Ishikawa (cell line): ENCODE results near the gene TRIM74.
"Not testable (repeated sequence)": the region's sequence is repeated elsewhere in the genome, so short reads cannot be mapped to it uniquely, and the experiment has no call there.

Experiments
- CEBPB ChIP-seq: IDR thresholded peaks from 2 replicates; pipeline ENCODE4 v1.6.1; 2012
- CREB1 ChIP-seq: IDR thresholded peaks from 2 replicates; pipeline ENCODE4 v1.6.1; 2012; ENCODE audit warnings: low read depth
- EGR1 ChIP-seq: IDR thresholded peaks from 2 replicates; pipeline ENCODE4 v1.6.1; 2012
- EP300 ChIP-seq: IDR thresholded peaks from 2 replicates; pipeline ENCODE4 v1.6.1; 2012; ENCODE audit warnings: borderline replicate concordance
- FOXM1 ChIP-seq: IDR thresholded peaks from 2 replicates; pipeline ENCODE4 v1.6.1; 2012; ENCODE audit warnings: low read depth, borderline replicate concordance
- MAX ChIP-seq: IDR thresholded peaks from 2 replicates; pipeline ENCODE4 v1.6.1; 2012
- NFIC ChIP-seq: IDR thresholded peaks from 2 replicates; pipeline ENCODE4 v1.6.1; 2012
- RAD21 ChIP-seq: IDR thresholded peaks from 2 replicates; pipeline ENCODE4 v1.6.1; 2012; ENCODE audit warnings: low read depth
- REST ChIP-seq: IDR thresholded peaks from 2 replicates; pipeline ENCODE4 v1.6.1; 2012; ENCODE audit warnings: low read depth, mild to moderate bottlenecking
- TAF1 ChIP-seq: IDR thresholded peaks from 2 replicates; pipeline ENCODE4 v1.6.1; 2012; ENCODE audit warnings: low read depth, mild to moderate bottlenecking
- TCF12 ChIP-seq: IDR thresholded peaks from 2 replicates; pipeline ENCODE4 v1.6.1; 2012; ENCODE audit warnings: low read depth
- TEAD4 ChIP-seq: IDR thresholded peaks from 2 replicates; pipeline ENCODE4 v1.6.1; 2012
- USF1 ChIP-seq: IDR thresholded peaks from 2 replicates; pipeline ENCODE4 v1.6.1; 2012
- YY1 ChIP-seq: IDR thresholded peaks from 2 replicates; pipeline ENCODE4 v1.6.1; 2012; ENCODE audit warnings: low read depth
- ZBTB7A ChIP-seq: IDR thresholded peaks from 2 replicates; pipeline ENCODE4 v1.6.1; 2012; ENCODE audit warnings: low read depth

The TRIM74 gene

GRCh38 chr7:72968980-72969516 lies at the start of gene TRIM74:
TRIM74 (minus strand) TSS chr7:72969466; CDS start chr7:72966157, 3,309 bp downstream.
- TF ChIP-seq ZBTB7A, CEBPB, NFIC: not testable (repeated sequence)

GRCh38 chr7:73005693-73006447 lies 36.6 kb upstream of the TRIM74 start:
- TF ChIP-seq MAX (peak; percentile 45; the same call in 1 of the 2 replicates), CREB1 (peak; percentile 31; the same call in 1 of the 2 replicates), TAF1 (peak; percentile 82; the same call in 1 of the 2 replicates)

- TF ChIP-seq FOXM1 (no peak), TAF1 (no peak), RAD21 (no peak), CEBPB (no peak)
These were observed 43.6 kb downstream of the TRIM74 start for GRCh38 chr7:72925546-72926120.

- TF ChIP-seq FOXM1, result peak; percentile 66
- TF ChIP-seq REST, result no peak
- TF ChIP-seq MAX, result peak; percentile 78
- TF ChIP-seq TAF1, result peak; percentile 85
- TF ChIP-seq TEAD4, result peak; percentile 37; the same call in 1 of the 2 replicates
- TF ChIP-seq EP300, result 0 out of 2 replicates have a peak, but pooled peaks have one; percentile 19
- peak; percentile 63 for TF ChIP-seq TCF12
- TF ChIP-seq RAD21, result no peak
- TF ChIP-seq EGR1, result peak; percentile 7; the same call in 1 of the 2 replicates
- TF ChIP-seq CREB1, result peak; percentile 98
- TF ChIP-seq USF1, result 0 out of 2 replicates have a peak, but pooled peaks have one; percentile 8
- no peak for TF ChIP-seq ZBTB7A
- peak; percentile 75 for TF ChIP-seq YY1
- TF ChIP-seq NFIC, result no peak
- peak; percentile 11; the same call in 1 of the 2 replicates for TF ChIP-seq CEBPB
These were observed 44.3 kb downstream of the TRIM74 start, which contains the start of gene POM121 for GRCh38 chr7:72924733-72925545. POM121 (plus strand) TSS chr7:72925095; CDS start chr7:72925122, 27 bp downstream.

- TF ChIP-seq RAD21 (no peak), TEAD4 (no peak), CREB1 (no peak), EP300 (no peak), REST (no peak), FOXM1 (no peak)
These were observed 44.9 kb downstream of the TRIM74 start for GRCh38 chr7:72924386-72924732.

GRCh38 chr7:72919256-72919775 lies 50.0 kb downstream of the TRIM74 start:
- TF ChIP-seq FOXM1 (no peak), REST (no peak), EP300 (no peak), RAD21 (no peak), TCF12 (no peak), TEAD4 (no peak), EGR1 (no peak), MAX (no peak), CREB1 (no peak), TAF1 (no peak), NFIC (no peak), ZBTB7A (no peak)
